Lung (tissue), 12 donors: ENCODE data around the gene CRTAP. TPM values are rescaled to one million over a fixed set of nuclear protein-coding genes. Genes with fewer than 3 reads are reported as not detected.

ENCODE experiments used
- ATAC-seq: fragments of 200-7000 bp; cut with Tn5 transposase; one replicate; pipeline ENCODE4 v1.9.1; 2020; ENCODE audit warnings: moderate number of reproducible peaks; ENCODE audit not compliant: insufficient read depth, low FRiP score
- DNase-seq, 3 donors: peaks; one replicate each; pipeline ENCODE4 v3.0.0-alpha.2; 2013 to 2017
- H3K27ac ChIP-seq, 2 donors: one replicate each; pipeline ENCODE4 v1.5.1; 2013; ENCODE audit warnings: mild to moderate bottlenecking in 2 of 2, moderate library complexity in 2 of 2, control low read depth in 1 of 2, inconsistent platforms in 1 of 2, low read depth in 1 of 2, low read length in 1 of 2
- H3K27me3 ChIP-seq, 3 donors: one replicate each; pipeline ENCODE4 v1.5.1; 2013; ENCODE audit warnings: low read length in 2 of 3; ENCODE audit not compliant: control insufficient read depth in 3 of 3, insufficient read depth in 3 of 3
- H3K36me3 ChIP-seq, 4 donors: one replicate each; pipeline ENCODE4 v1.5.1; 2013; ENCODE audit warnings: low read length in 4 of 4, mild to moderate bottlenecking in 1 of 4, moderate library complexity in 1 of 4; ENCODE audit not compliant: control insufficient read depth in 4 of 4, insufficient read depth in 4 of 4
- H3K4me1 ChIP-seq, 5 donors: one replicate each; pipeline ENCODE4 v1.5.1; 2013; ENCODE audit warnings: low read length in 5 of 5, mild to moderate bottlenecking in 2 of 5, moderate library complexity in 1 of 5; ENCODE audit not compliant: control insufficient read depth in 5 of 5, insufficient read depth in 5 of 5
- H3K4me3 ChIP-seq: one replicate; pipeline ENCODE4 v1.5.1; 2013; ENCODE audit warnings: mild to moderate bottlenecking, control low read depth, moderate library complexity
- H3K9ac ChIP-seq, 2 donors: one replicate each; pipeline ENCODE4 v1.5.1; 2013; ENCODE audit warnings: low read length in 2 of 2, control low read depth in 1 of 2; ENCODE audit not compliant: insufficient read depth in 1 of 2
- H3K9me3 ChIP-seq, 4 donors: one replicate each; pipeline ENCODE4 v1.5.1; 2013; ENCODE audit warnings: low read length in 3 of 4, mild to moderate bottlenecking in 1 of 4, moderate library complexity in 1 of 4; ENCODE audit not compliant: control insufficient read depth in 4 of 4, insufficient read depth in 3 of 4
- CTCF ChIP-seq: IDR thresholded peaks from 2 replicates; pipeline ENCODE4 v1.5.1; 2012; ENCODE audit warnings: mild to moderate bottlenecking; ENCODE audit errors: control extremely low read depth, extremely low read depth
- whole genome bisulfite sequencing, 2 donors: extraction: QIAGEN DNeasy Blood & Tissue Kit; methylation state at CpG; one replicate each; pipeline ENCODE4 v1.1.7; 2013; 5-methylcytosine and 5-hydroxymethylcytosine counted together
- polyA plus RNA-seq, 2 donors: library from polyadenylated mRNA; stranded (reverse); fragments of 200-250 nt; gene quantifications; one replicate each; pipeline ENCODE4 v1.2.1, GENCODE V29; 2013
- total RNA-seq, 2 donors: library from RNA; depleted of rRNA in 1 of 2; stranded (reverse); fragments of >200 nt in 1 of 2; gene quantifications; one replicate each; pipeline ENCODE4 v1.2.1, GENCODE V29; 2014 to 2021
- donor health status: control.
- donor health status: control.
- donor health status: Bipolar disorder and iron deficiency.
- donor health status: healthy.
- donor health status: DM: yes; HTN: yes; CAD: no.

Gene CRTAP
- total and polyA plus RNA-seq, 4 donors = 78.4 to 233 (median 143) TPM

DNA sequence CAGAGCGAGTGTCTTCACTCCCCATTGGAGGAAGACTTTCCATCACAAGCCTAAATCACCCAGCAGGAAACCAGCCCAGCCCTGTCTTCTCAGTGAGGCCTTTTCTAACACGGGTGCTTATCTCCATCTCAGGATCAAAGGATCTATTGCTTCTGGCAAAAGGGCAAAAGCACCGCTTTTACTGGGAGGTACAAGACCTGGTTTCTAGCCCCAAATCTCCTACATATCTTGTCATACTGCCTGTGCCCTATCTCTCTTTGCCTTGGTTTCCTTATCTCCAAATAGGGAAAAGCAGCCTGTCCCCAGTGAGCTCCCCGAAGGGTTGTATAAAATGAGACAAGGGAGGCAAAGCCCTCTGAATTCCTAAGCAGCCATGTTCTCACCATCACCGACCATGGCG lies 22.1 kb upstream of the CRTAP start:
- Histone ChIP-seq H3K4me1 (peaks cover 0 to 8% (median 5%) of the 10 kb centered on the region in 5 donors), H3K9ac (no peak overlapping the region), H3K27me3 (no peaks in the 10 kb centered on the region), H3K36me3 (peaks cover 0 to 21% (median 12%) of the 10 kb centered on the region in 4 donors), H3K4me3 (no peak overlapping the region), H3K27ac (no peak overlapping the region), H3K9me3 (no peaks in the 10 kb centered on the region)
- 87 to 92% methylated on average over 6 of the region's 6 CpGs for WGBS, 2 donors
- no peak for DNase-seq
- TF ChIP-seq CTCF = no peak
- no peak for ATAC-seq

- Histone ChIP-seq H3K27me3 (no peaks in the 10 kb centered on the region), H3K9ac (no peak overlapping the region), H3K27ac (no peak overlapping the region), H3K9me3 (no peaks in the 10 kb centered on the region), H3K4me3 (no peak overlapping the region), H3K4me1 (peaks cover 0 to 8% (median 5%) of the 10 kb centered on the region in 5 donors), H3K36me3 (peaks cover 0 to 21% (median 12%) of the 10 kb centered on the region in 4 donors)
- TF ChIP-seq CTCF = no peak
- DNase-seq (no peak), ATAC-seq (no peak)
- WGBS, 2 donors = 92 to 96% methylated on average over 9 of the region's 9 CpGs
These were observed 21.1 kb upstream of the CRTAP start for GRCh38 chr3:33092496-33093254.

GRCh38 chr3:33093847-33094246 lies 20.0 kb upstream of the CRTAP start:
- Histone ChIP-seq H3K4me1 (peaks cover 0 to 8% (median 5%) of the 10 kb centered on the region in 5 donors), H3K27ac (no peak overlapping the region), H3K9me3 (no peaks in the 10 kb centered on the region), H3K4me3 (no peak overlapping the region), H3K9ac (no peak overlapping the region), H3K27me3 (no peaks in the 10 kb centered on the region), H3K36me3 (peaks cover 0 to 21% (median 12%) of the 10 kb centered on the region in 4 donors)
- no peak for TF ChIP-seq CTCF
- ATAC-seq (no peak), DNase-seq (no peak)
- WGBS, 2 donors = 98% methylated on average over 11 of the region's 11 CpGs
